ENCODE measurements around the gene TSR2.
"Not testable (repeated sequence)": the region's sequence is repeated elsewhere in the genome, so short reads cannot be mapped to it uniquely, and the experiment has no call there.

TSR2 gene

DNA sequence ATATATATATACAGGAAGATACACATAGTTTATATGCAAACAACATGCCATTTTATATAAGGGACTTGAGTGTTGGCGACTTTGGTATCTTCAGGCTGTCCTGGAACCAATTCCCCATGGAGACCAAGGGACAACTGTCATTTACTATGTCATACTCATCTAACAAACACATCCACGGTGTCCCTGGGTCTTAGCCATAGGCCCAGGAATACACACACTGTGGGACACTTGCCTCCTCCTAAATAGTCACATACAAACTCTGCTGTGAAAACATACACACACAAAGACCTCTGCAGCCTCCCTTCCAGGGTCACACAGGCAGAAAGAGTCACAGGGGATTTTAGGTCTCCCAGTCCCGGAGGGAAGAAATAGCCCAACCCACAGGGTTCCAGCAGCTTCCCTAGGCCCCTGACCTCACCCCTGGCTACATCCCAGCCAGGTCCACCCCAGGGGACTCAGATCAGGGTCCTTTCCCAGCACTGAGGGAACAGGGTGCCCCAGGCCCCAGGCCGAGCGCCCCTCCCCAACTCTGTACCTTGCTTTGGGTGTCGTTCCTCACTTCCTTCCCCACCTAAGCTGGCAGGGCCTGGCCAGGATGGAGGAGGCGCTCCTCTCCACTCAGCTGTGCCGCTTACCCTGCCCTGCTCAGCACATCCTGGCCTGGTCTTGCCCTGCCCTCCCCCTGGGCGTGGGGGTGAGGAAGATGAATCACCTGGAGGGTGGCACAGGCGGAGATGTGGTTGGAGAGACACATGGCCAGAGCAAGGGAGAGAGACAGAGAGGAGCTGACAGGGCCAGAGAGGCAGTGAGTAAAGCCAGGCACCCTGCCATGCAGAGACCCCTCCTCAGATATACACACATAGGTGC, 34.0 kb downstream of the TSR2 start:
- DNase-seq, result no peak

DNA sequence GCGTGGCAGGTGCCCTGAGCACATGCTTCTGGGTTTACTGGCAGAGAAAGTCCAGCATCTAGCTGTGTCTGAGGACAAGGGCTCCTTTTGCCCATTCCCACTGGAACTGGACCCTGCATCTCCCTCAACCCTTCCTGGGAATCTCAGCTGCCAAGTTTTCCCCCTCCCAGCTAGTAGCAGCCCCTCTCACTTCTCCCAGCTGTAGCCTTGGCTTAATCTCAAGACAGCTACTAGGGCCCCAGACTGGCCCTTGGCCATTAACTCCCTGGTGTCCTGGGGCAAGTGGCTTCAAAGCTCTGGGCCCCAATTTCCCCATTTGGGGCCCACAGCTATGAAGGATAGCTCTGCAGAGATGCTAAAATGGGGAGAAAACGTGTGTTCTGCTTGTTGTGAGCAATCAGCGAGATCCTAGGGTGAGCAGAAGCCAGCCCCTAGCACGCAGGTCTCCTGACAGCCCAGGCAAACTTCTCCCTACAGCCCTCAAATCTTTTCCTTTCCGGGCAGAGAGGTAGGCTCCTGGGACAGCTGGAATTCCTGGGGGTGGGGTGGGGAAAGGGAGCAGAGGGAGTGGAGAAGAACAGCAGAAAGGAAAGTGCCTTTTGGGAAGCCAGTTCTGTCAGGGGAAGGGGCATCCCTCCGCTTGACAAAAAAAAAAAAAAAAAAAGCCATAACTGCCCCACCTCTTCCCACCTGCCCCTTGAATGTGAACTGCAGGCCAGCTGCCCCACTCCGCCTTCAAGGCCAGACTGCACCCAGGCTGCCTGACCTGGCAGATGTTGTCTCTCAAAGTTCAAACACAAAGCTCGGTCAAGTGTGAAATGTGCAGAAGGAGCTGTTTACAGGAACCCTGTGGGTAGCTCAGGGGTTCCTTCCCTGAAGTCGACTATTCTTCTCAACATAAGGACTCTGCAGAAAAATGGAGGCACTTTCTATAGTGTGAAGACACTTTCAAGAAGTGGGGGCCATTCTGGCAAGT, 39.2 kb downstream of the TSR2 start:
- DNase-seq, result no peak

DNA sequence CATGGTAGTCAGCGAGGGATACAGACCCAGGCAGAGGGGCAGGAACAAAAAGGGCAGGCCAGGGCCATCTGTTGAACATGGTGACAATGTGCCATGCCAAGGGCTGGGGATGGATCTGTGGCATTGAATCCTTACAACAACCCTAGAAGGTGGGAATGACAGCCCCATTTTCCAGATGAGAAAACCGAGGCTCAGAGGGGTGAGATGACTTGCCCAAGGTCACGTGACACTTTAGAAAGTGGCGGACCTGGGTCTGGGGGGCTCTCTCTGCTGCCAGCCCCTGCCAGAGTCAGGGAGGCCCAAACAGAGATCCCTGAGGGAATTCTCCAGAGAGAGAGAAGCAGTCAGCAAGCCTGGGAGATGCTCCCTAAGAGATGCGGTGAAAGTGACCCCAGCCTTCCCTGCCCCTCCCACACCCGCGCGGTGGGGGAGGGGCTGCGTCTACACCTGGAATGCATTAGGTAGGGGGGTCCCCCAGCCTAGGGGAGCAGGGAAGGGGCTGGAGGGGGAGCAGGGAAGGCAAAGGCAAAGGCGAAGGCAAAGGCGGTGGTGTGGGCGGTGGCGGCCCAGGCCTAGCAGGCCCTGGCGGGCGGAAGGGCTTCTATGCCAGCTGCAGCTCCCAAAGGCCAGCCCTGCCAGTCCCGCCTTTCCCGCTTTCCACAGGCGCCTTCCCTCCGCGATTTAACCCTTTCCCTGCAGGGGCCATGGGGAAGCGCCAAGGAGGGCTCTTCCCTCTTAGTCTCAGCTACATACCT, 42.8 kb downstream of the TSR2 start:
- DNase-seq, result no peak

DNA sequence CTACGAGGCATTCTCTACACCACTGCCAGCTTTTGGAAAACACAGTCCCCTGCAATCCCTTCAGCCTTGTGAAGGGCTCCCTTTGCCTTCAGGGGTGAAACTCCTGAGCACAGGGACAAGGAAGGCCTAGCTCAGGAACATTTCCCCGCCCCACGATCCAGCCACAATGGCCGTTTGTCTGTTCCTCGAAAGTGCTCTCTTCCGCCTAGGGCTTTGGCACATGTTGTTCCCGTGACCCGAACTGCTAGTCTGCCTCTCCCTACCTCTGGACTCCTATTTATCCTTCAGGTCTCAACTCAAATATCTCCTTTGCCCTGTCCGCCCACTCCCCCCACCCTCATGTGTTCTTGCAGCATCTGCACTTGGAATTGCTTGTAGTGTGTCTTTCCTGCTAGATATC, 43.7 kb downstream of the TSR2 start:
- no peak for DNase-seq

DNA sequence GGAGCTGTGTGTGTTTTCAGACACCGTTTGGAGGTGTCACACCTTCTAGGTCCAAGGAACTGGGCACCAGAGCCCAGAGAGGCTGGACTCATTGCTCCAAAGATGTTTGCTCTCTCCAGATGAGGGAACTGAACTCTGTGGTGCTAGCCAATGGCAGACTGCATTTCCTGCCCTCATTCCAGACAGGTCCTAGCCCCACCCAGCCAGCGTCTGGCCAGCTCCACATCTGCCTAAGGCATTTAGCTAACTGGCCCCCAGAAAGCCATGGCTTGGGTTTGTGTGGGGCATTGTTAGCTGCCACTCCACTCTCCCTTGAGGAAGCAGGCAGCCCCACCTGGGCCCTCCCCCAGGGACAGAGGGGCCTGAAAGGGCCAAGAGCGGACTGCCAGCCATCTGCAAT, 44.5 kb downstream of the TSR2 start:
- no peak for DNase-seq

DNA sequence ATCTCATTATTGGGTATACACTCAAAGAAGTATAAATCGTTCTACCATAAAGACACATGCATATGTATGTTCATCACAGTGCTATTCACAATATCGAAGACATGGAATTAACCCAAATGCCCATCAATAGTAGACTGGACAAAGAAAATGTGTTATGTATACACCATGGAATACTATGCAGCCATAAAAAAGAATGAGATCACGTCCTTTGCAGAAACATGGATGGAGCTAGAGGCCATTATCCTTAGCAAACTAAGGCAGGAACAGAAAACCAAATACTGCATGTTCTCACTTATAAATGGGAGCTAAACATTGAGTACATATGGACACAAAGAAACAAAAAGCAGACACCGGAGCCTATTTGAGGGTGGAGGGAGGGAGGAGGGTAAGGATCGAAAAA, 49.6 kb downstream of the TSR2 start:
- DNase-seq, result not testable (repeated sequence)

DNA sequence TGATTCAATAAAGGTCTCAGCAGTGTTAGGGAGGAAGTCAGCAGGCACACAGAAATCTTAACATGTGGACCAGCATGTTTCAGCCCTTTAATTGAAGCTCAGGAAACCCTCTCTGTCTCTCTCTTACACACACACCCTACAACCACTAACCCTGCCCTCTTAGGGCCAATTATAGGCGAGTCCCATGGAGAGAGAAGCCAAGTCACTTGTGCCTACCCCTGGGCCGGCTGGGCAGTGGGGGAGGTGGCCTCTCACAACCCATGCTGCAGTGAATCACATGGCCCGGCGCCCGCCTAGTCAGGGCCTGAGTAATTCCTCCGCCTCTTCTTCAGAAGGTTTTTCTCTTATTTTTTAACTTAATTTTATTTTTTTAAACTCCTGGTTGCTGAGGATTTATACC, 52.1 kb downstream of the TSR2 start:
- DNase-seq, result no peak

DNA sequence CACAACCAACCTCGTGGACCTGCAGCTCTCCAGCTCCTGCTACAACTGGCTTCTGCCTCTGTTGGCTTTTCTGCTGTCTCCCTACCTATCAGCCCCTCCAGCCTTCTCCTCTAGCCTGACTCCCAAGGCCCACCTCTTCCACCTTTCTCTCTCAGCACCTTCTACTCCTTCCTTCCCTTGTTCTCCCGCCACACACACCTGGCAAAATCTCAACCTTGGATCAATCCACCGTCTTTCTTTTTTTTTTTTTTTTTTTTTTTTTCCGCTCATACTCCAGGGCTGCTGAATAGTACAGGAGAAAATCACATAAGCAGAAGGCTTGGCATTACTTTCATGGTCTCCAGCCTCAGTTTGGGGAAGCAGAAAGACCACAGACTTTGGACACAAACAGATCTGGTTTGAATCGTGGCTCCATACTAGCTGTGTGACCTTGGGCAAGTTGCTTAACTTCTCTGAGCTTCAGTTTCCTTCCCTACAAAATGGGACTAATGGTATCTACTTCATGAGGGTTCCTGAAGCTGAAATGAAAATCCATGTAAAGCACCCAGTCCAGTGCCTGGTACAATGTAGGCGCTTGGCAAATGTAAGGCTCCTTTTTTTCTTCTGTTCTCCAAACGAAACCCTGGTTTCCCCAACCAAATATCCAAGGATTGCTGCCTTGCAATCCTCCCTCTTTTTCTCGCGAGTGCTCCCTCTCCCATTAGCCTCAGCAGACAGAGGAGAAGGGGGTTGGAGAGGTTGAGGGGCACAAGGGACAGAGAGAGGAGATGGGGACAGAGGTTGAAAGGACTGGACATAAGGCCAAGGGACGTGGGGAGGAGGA, 54.2 kb downstream of the TSR2 start:
- DNase-seq, result no peak
